ENCODE data around the gene RPIA.
"Not testable (repeated sequence)": the region's sequence is repeated elsewhere in the genome, so short reads cannot be mapped to it uniquely, and the experiment has no call there.

Gene RPIA

GRCh38 chr2:88736437-88736836, 45.0 kb downstream of the RPIA start:
- no peak for DNase-seq

- DNase-seq, result no peak
Measured at GRCh38 chr2:88737385-88737784, 45.9 kb downstream of the RPIA start.

- no peak for DNase-seq
Measured at GRCh38 chr2:88738271-88738670, 46.8 kb downstream of the RPIA start.

- DNase-seq, result peak; percentile 40
Measured at GRCh38 chr2:88739985-88740600, 48.6 kb downstream of the RPIA start.

- DNase-seq, result no peak
Measured at GRCh38 chr2:88746929-88747490, 55.5 kb downstream of the RPIA start.

GRCh38 chr2:88747990-88748389, 56.5 kb downstream of the RPIA start:
- no peak for DNase-seq

- no peak for DNase-seq
Measured at GRCh38 chr2:88751768-88752167, 60.3 kb downstream of the RPIA start.

GRCh38 chr2:88753833-88754584, 62.5 kb downstream of the RPIA start:
- DNase-seq, result peak; percentile 46

- DNase-seq, result peak; percentile 22
Measured at GRCh38 chr2:88754585-88755320, 63.3 kb downstream of the RPIA start.

GRCh38 chr2:88755836-88756235, 64.4 kb downstream of the RPIA start:
- DNase-seq, result no peak

- no peak for DNase-seq
Measured at GRCh38 chr2:88757025-88757424, 65.6 kb downstream of the RPIA start.

GRCh38 chr2:88758702-88759101, 67.2 kb downstream of the RPIA start:
- not testable (repeated sequence) for DNase-seq

GRCh38 chr2:88760819-88761598, 69.5 kb downstream of the RPIA start:
- no peak for DNase-seq

- DNase-seq, result no peak
Measured at GRCh38 chr2:88764141-88764849, 72.8 kb downstream of the RPIA start.

- no peak for DNase-seq
Measured at GRCh38 chr2:88764850-88765153, 73.3 kb downstream of the RPIA start.

- peak; percentile 52 for DNase-seq
Measured at GRCh38 chr2:88765154-88765888, 73.8 kb downstream of the RPIA start.

- not testable (repeated sequence) for DNase-seq
Measured at GRCh38 chr2:88765889-88766481, 74.5 kb downstream of the RPIA start.

- DNase-seq, result no peak
Measured at GRCh38 chr2:88770016-88770415, 78.5 kb downstream of the RPIA start.

GRCh38 chr2:88773233-88774028, 82.0 kb downstream of the RPIA start:
- not testable (repeated sequence) for DNase-seq

GRCh38 chr2:88789213-88789612, 97.7 kb downstream of the RPIA start:
- not testable (repeated sequence) for DNase-seq

Data from DMS79 treated with DMSO at 0.1 percent for 48 hours (cell line).